Vagina (tissue), 2 donors: ENCODE data around the gene ZFYVE9.

Experiments used
- CTCF ChIP-seq, 3 experiments: fragments of 450-650 bp in 2 of 3; fragments of 200-600 bp in 1 of 3; sonication (generic) in 1 of 3; IDR thresholded peaks; one replicate each; pipeline ENCODE4 v1.5.1; 2017 to 2019; ENCODE audit warnings: antibody characterized with exemption in 3 of 3, mild to moderate bottlenecking in 2 of 3, moderate library complexity in 2 of 3
- POLR2A ChIP-seq, 2 donors: fragments of 450-650 bp; IDR thresholded peaks; one replicate each; pipeline ENCODE4 v1.6.1; 2017; ENCODE audit warnings: antibody characterized with exemption in 2 of 2, mild to moderate bottlenecking in 2 of 2, moderate library complexity in 2 of 2

- TF ChIP-seq CTCF (IDR thresholded peaks at IDR 0.05) (no peak), POLR2A (IDR thresholded peaks at IDR 0.05) (no peak)
These were observed 9.1 kb downstream of the ZFYVE9 start for GRCh38 chr1:52150946-52151345.
